CD4-positive, alpha-beta T cell treated with Interleukin-10 for 1 hour (primary cell): ENCODE measurements around the gene MMP24OS.
A peak's percentile ranks its signal among the peaks of the same experiment; 100 is the strongest.
"Not testable (repeated sequence)": the region's sequence is repeated elsewhere in the genome, so short reads cannot be mapped to it uniquely, and the experiment has no call there.

ENCODE experiments used
- DNase-seq: peaks from one replicate; pipeline ENCODE4 v3.0.0-alpha.2; 2020

MMP24OS gene

GRCh38 chr20:35273449-35274171, 4.3 kb downstream of the MMP24OS start:
- no peak for DNase-seq

GRCh38 chr20:35271904-35272303, 6.0 kb downstream of the MMP24OS start:
- no peak for DNase-seq

GRCh38 chr20:35271073-35271882, 6.6 kb downstream of the MMP24OS start:
- no peak for DNase-seq

GRCh38 chr20:35270021-35270902, 7.7 kb downstream of the MMP24OS start:
- DNase-seq: no peak

- peak; percentile 48 for DNase-seq
These were observed 8.7 kb downstream of the MMP24OS start for GRCh38 chr20:35269055-35269781.

GRCh38 chr20:35267092-35267491, 10.8 kb downstream of the MMP24OS start:
- no peak for DNase-seq

GRCh38 chr20:35264755-35265154, 13.2 kb downstream of the MMP24OS start:
- no peak for DNase-seq

- no peak for DNase-seq
These were observed 14.2 kb downstream of the MMP24OS start for GRCh38 chr20:35263532-35264341.

- not testable (repeated sequence) for DNase-seq
These were observed 15.0 kb downstream of the MMP24OS start for GRCh38 chr20:35262731-35263531.

GRCh38 chr20:35262321-35262720, 15.6 kb downstream of the MMP24OS start:
- DNase-seq: not testable (repeated sequence)

- no peak for DNase-seq
These were observed 17.5 kb downstream of the MMP24OS start for GRCh38 chr20:35260426-35260825.

- DNase-seq: no peak
These were observed 20.6 kb downstream of the MMP24OS start for GRCh38 chr20:35257175-35257909.

GRCh38 chr20:35254448-35254999, 23.4 kb downstream of the MMP24OS start:
- no peak for DNase-seq

GRCh38 chr20:35253010-35253409, 24.9 kb downstream of the MMP24OS start:
- DNase-seq: no peak

GRCh38 chr20:35252598-35252997, 25.3 kb downstream of the MMP24OS start:
- not testable (repeated sequence) for DNase-seq

- DNase-seq: peak; percentile 55
These were observed 25.9 kb downstream of the MMP24OS start for GRCh38 chr20:35252037-35252461.

GRCh38 chr20:35251613-35251940, 26.3 kb downstream of the MMP24OS start:
- no peak for DNase-seq

GRCh38 chr20:35248641-35249475, 29.1 kb downstream of the MMP24OS start:
- no peak for DNase-seq

GRCh38 chr20:35246723-35247122, 31.2 kb downstream of the MMP24OS start:
- DNase-seq: no peak
